H1 (cell line): Measurements from ENCODE around the gene HSPA4L. TPM values are rescaled to one million over a fixed set of nuclear protein-coding genes. Genes with fewer than 3 reads are reported as not detected.

Experiments
- CTCF ChIA-PET: fragments of 300-600 bp; sonication (Branson Sonifier 250); formaldehyde crosslinking; loops from one replicate; lab custom pipeline; 2021; ENCODE audit not compliant: partially characterized antibody; lab: Charles Lee
- POLR2A ChIA-PET: fragments of 300-600 bp; sonication (Branson Sonifier 250); formaldehyde crosslinking; loops from one replicate; lab custom pipeline; 2021; ENCODE audit warnings: inconsistent platforms; ENCODE audit not compliant: partially characterized antibody; lab: Charles Lee
- DNase-seq, 2 experiments: peaks; one replicate each; pipeline versions ENCODE4 v3.0.0 to v3.0.0-alpha.2; 2010 to 2022; ENCODE audit warnings: low spot score in 2 of 2, low read depth in 1 of 2, mixed read lengths in 1 of 2
- FAIRE-seq: peaks from 2 replicates; lab custom pipeline; 2011; peaks lifted over from hg19 to GRCh38; lab: Jason Lieb, UNC
- H2AFZ ChIP-seq: 2 replicates; pipeline ENCODE4 v1.8.1; 2012; ENCODE audit warnings: low read length, inconsistent platforms
- H2AK5ac ChIP-seq: 2 replicates; pipeline ENCODE4 v1.6.1; 2013; ENCODE audit warnings: low read depth, low read length
- H2BK120ac ChIP-seq: replicated peaks from 2 replicates; pipeline ENCODE3; 2013; ENCODE audit warnings: low read depth, low read length, inconsistent platforms
- H2BK12ac ChIP-seq: 2 replicates; pipeline ENCODE4 v1.6.1; 2013; ENCODE audit warnings: low read depth, low read length
- H2BK15ac ChIP-seq: 2 replicates; pipeline ENCODE4 v1.6.1; 2013; ENCODE audit warnings: low read length
- H2BK20ac ChIP-seq: 2 replicates; pipeline ENCODE4 v1.6.1; 2013; ENCODE audit warnings: low read length
- H2BK5ac ChIP-seq: 2 replicates; pipeline ENCODE4 v1.6.1; 2013; ENCODE audit warnings: low read depth, low read length
- H3K14ac ChIP-seq: 2 replicates; pipeline ENCODE4 v1.6.1; 2013; ENCODE audit warnings: inconsistent platforms; ENCODE audit not compliant: insufficient read length
- H3K18ac ChIP-seq: 2 replicates; pipeline ENCODE4 v1.6.1; 2013; ENCODE audit warnings: low read length; ENCODE audit errors: extremely low read depth
- H3K23ac ChIP-seq: 2 replicates; pipeline ENCODE4 v1.6.1; 2013; ENCODE audit warnings: inconsistent platforms; ENCODE audit not compliant: insufficient read length
- H3K23me2 ChIP-seq: 2 replicates; pipeline ENCODE4 v1.6.1; 2013; ENCODE audit warnings: low read depth, low read length
- H3K27ac ChIP-seq: 2 replicates; pipeline ENCODE4 v1.6.1; 2011; ENCODE audit warnings: low read depth, low read length, inconsistent platforms
- H3K27me3 ChIP-seq, 4 experiments: replicated peaks in 1 of 4; 1 replicate in 1 of 4; 2 replicates in 3 of 4; pipeline versions ENCODE4 v1.6.1 to v1.8.1; 2011 to 2013; ENCODE audit warnings: low read length in 3 of 4, mild to moderate bottlenecking in 3 of 4, inconsistent platforms in 2 of 4, mixed read lengths in 2 of 4, moderate library complexity in 1 of 4; ENCODE audit not compliant: control insufficient read depth in 3 of 4, insufficient read depth in 3 of 4; ENCODE audit errors: extremely low read depth in 1 of 4
- H3K36me3 ChIP-seq, 4 experiments: 2 replicates each; pipeline versions ENCODE4 v1.6.1 to v1.8.1; 2011 to 2013; ENCODE audit warnings: mild to moderate bottlenecking in 4 of 4, low read length in 3 of 4, moderate library complexity in 2 of 4, control low read depth in 1 of 4, inconsistent platforms in 1 of 4; ENCODE audit not compliant: insufficient read depth in 4 of 4, control insufficient read depth in 2 of 4
- H3K4ac ChIP-seq: replicated peaks from 2 replicates; pipeline ENCODE3; 2013; ENCODE audit warnings: low read length, low read depth, mixed read lengths, inconsistent platforms; ENCODE audit not compliant: insufficient read length
- H3K4me1 ChIP-seq, 4 experiments: replicated peaks in 1 of 4; 1 replicate in 1 of 4; 2 replicates in 3 of 4; pipeline versions ENCODE4 v1.6.1 to v1.8.1; 2011 to 2013; ENCODE audit warnings: low read length in 3 of 4, inconsistent platforms in 2 of 4, mixed read lengths in 1 of 4; ENCODE audit not compliant: insufficient read depth in 4 of 4, control insufficient read depth in 3 of 4
- H3K4me2 ChIP-seq, 2 experiments: 2 replicates each; pipeline versions ENCODE4 v1.6.1 to v1.8.1; 2011 to 2013; ENCODE audit warnings: low read depth in 2 of 2, low read length in 2 of 2, control low read depth in 1 of 2, inconsistent platforms in 1 of 2, mild to moderate bottlenecking in 1 of 2; ENCODE audit not compliant: insufficient read depth in 1 of 2
- H3K4me3 ChIP-seq, 4 experiments: fragments of 200-600, 300-600 bp in 1 of 4; sonication (generic), shearing (Covaris generic), sonication (Bioruptor Twin) in 1 of 4; 2 replicates each; pipeline versions ENCODE4 v1.5.1 to v1.8.1; 2011 to 2016; ENCODE audit warnings: low read length in 4 of 4, low read depth in 3 of 4, control low read depth in 2 of 4, inconsistent platforms in 2 of 4, mild to moderate bottlenecking in 2 of 4, mixed read lengths in 1 of 4, moderate library complexity in 1 of 4; ENCODE audit not compliant: insufficient read depth in 2 of 4; ENCODE audit errors: extremely low read depth in 1 of 4
- H3K56ac ChIP-seq: replicated peaks from 2 replicates; pipeline ENCODE3; 2013; ENCODE audit warnings: low read depth, mild to moderate bottlenecking, mixed read lengths, low read length, inconsistent platforms; ENCODE audit not compliant: insufficient read length
- H3K79me1 ChIP-seq: 2 replicates; pipeline ENCODE4 v1.6.1; 2013; ENCODE audit warnings: low read depth, low read length, control low read depth
- H3K79me2 ChIP-seq, 2 experiments: 2 replicates each; pipeline versions ENCODE4 v1.6.1 to v1.8.1; 2012 to 2013; ENCODE audit warnings: low read length in 2 of 2, mild to moderate bottlenecking in 2 of 2, inconsistent platforms in 1 of 2; ENCODE audit not compliant: insufficient read depth in 2 of 2, control insufficient read depth in 1 of 2
- H3K9ac ChIP-seq, 4 experiments: replicated peaks in 1 of 4; 1 replicate in 1 of 4; 2 replicates in 3 of 4; pipeline versions ENCODE4 v1.6.1 to v1.8.1; 2011 to 2013; ENCODE audit warnings: low read depth in 3 of 4, low read length in 3 of 4, control low read depth in 2 of 4, mild to moderate bottlenecking in 2 of 4, moderate library complexity in 2 of 4, inconsistent platforms in 1 of 4; ENCODE audit errors: extremely low read depth in 1 of 4
- H3K9me3 ChIP-seq, 2 experiments: 2 replicates each; pipeline versions ENCODE4 v1.6.1 to v1.8.1; 2012 to 2013; ENCODE audit warnings: mild to moderate bottlenecking in 2 of 2, moderate library complexity in 2 of 2, control low read depth in 1 of 2, inconsistent platforms in 1 of 2, low read depth in 1 of 2, low read length in 1 of 2, mixed read lengths in 1 of 2; ENCODE audit not compliant: insufficient read depth in 2 of 2
- H4K20me1 ChIP-seq, 2 experiments: replicated peaks in 1 of 2; 2 replicates each; pipeline versions ENCODE3 to v1.8.1; 2011 to 2013; ENCODE audit warnings: inconsistent platforms in 2 of 2, low read length in 2 of 2, mild to moderate bottlenecking in 1 of 2; ENCODE audit not compliant: insufficient read depth in 2 of 2, control insufficient read depth in 1 of 2
- H4K5ac ChIP-seq: 2 replicates; pipeline ENCODE4 v1.6.1; 2013; ENCODE audit warnings: low read length, low read depth, mixed read lengths, inconsistent platforms; ENCODE audit not compliant: insufficient read length
- H4K8ac ChIP-seq: 2 replicates; pipeline ENCODE4 v1.8.0; 2013; ENCODE audit warnings: mild to moderate bottlenecking, moderate library complexity, low read length, inconsistent platforms; ENCODE audit not compliant: insufficient read depth; ENCODE audit errors: extremely low read depth
- H4K91ac ChIP-seq: replicated peaks from 2 replicates; pipeline ENCODE3; 2013; ENCODE audit warnings: low read length, mixed read lengths, inconsistent platforms; ENCODE audit not compliant: insufficient read length
- WGBS, 2 experiments: shearing (Covaris generic) in 1 of 2; methylation state at CpG; one replicate each; pipeline versions ENCODE4 v1.1.6 to v1.1.7; 2013 to 2015; ENCODE audit warnings: low lambda C conversion rate in 2 of 2, mixed read lengths in 2 of 2, inconsistent platforms in 1 of 2, low coverage in 1 of 2, missing lambda C conversion rate in 1 of 2; ENCODE audit not compliant: insufficient replicate concordance in 2 of 2, insufficient coverage in 1 of 2, insufficient read length in 1 of 2; ENCODE audit errors: extremely low coverage in 1 of 2, missing lambda C conversion rate in 1 of 2; 5-methylcytosine and 5-hydroxymethylcytosine counted together
- polyA plus RNA-seq, 7 experiments: library from polyadenylated mRNA; depleted of rRNA in 3 of 7; stranded (reverse) in 5 of 7; unstranded in 2 of 7; fragments of >200 nt in 5 of 7; fragments of 200-250 nt in 2 of 7; gene quantifications; 1 replicate in 5 of 7; 2 replicates in 1 of 7; 4 replicates in 1 of 7; pipeline versions ENCODE4 v1.2.1 to v1.2.3, GENCODE V29; 2011 to 2013; ENCODE audit warnings: missing spikeins in 2 of 7, mixed read lengths in 2 of 7
- total RNA-seq: library from RNA; stranded (reverse); fragmentation: NEBNext Ultra II Directional; extraction: Animal tissue kit (Norgen Biotek cat#: 25700); gene quantifications from 2 replicates; pipeline ENCODE4 v1.2.1, GENCODE V29; 2021
- TF ChIP-seq, protein P1 (sequence below): IDR thresholded peaks from 2 replicates; pipeline ENCODE4 v1.6.1; 2011; ENCODE audit warnings: low read depth, mild to moderate bottlenecking, low read length; ENCODE audit not compliant: insufficient read depth

HSPA4L gene
- total and polyA plus RNA-seq, 2 of the 8 experiments (the other 6 are each of a cell fraction or from before 2014, with no cell fraction given): 0.65 to 4.7 TPM

DNA sequence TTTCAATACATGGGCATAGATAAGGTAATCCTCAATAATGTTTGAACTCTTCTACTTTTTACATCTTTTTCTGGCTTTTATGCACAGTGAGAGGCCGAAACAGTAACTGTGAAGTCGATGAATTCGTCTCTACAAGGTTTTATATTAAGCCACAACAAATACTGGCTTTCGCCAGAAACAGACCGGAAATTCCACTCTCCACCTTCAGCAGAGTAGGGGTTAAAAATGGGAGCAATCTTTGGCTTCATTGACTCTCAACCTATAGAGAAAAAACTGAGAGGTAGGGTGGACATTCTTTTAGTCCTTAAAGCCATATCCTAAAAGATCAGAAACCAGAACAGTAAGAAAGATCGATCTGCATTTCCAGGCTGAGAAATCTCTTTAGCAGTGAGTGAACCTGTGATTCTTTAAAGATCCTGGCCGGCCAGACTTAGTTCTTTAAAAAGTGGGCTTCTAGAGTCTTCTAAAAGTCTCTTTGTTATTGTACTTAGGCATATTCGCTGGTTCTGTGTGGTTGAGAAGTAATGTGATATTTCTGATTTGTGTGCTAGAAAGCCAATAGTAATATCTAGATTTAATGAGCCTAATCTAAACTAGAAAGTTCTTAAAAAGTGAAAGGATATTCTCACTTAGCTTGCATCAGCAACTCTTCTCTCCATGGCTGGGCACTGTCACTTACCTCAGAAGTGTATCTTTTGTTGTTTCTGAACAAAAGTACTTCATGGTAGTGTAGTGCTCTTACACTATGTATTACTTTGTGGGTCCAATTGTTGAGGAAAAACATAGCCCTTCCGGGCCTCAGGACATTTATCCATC, 2.0 kb downstream of the HSPA4L start:
- Histone ChIP-seq H4K5ac (no peak overlapping the region), H3K56ac (no peak overlapping the region), H2BK15ac (no peak overlapping the region), H3K14ac (no peak overlapping the region), H3K18ac (no peak overlapping the region), H3K4me3 (peak overlapping the region in 1 of 4 experiments; percentile 64; a peak in 1 of 8 replicates), H3K23ac (no peak overlapping the region), H3K23me2 (peaks cover 12% of the 10 kb centered on the region), H3K27ac (no peak overlapping the region), H3K79me2 (no peaks in the 10 kb centered on the region), H3K4me2 (peak overlapping the region in 1 of 2 experiments; percentile 87; a peak in 2 of 4 replicates), H3K27me3 (peaks cover 7 to 34% (median 25%) of the 10 kb centered on the region in 4 experiments), H2BK120ac (no peak overlapping the region), H4K8ac (no peak overlapping the region), H3K36me3 (no peaks in the 10 kb centered on the region), H3K4ac (no peak overlapping the region), H4K91ac (no peak overlapping the region), H4K20me1 (no peaks in the 10 kb centered on the region), H3K9ac (no peak overlapping the region), H3K4me1 (peaks cover 0 to 7% (median 1%) of the 10 kb centered on the region in 4 experiments; a peak in 5 of 7 replicates), H2BK12ac (no peak overlapping the region), H2BK20ac (no peak overlapping the region), H2AFZ (no peak overlapping the region), H2AK5ac (no peak overlapping the region), H2BK5ac (no peak overlapping the region), H3K9me3 (no peaks in the 10 kb centered on the region), H3K79me1 (no peaks in the 10 kb centered on the region)
- FAIRE-seq (no peak), DNase-seq (no peak)
- CTCF ChIA-PET: interaction anchor here (1.6 kb wide), 1 partner anchor 162 kb away, joined by 4 read pairs; no protein-coding TSS in a partner anchor
- POLR2A ChIA-PET: no interaction called here
- WGBS, 2 experiments: 85% methylated on average over 9 of the region's 9 CpGs; no CpG with 5 or more reads in 1 of the 2 experiments
- TF ChIP-seq, protein P1, sequence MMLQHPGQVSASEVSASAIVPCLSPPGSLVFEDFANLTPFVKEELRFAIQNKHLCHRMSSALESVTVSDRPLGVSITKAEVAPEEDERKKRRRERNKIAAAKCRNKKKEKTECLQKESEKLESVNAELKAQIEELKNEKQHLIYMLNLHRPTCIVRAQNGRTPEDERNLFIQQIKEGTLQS: no peak
